GM12878 (cell line): ENCODE data around the gene NFKBIZ. TPM values are rescaled to one million over a fixed set of nuclear protein-coding genes. Genes with fewer than 3 reads are reported as not detected.

Source experiments
- ATAC-seq: fragments of 200-7000 bp; cut with Tn5 transposase; 3 replicates; pipeline ENCODE4 v1.9.1; 2020; ENCODE audit warnings: mild to moderate bottlenecking, moderate library complexity
- Bru-seq: library from RNA; stranded (reverse); fragments of 400-500 nt; gene quantifications from one replicate; lab custom pipeline; 2021; lab: Mats Ljungman, UMichigan
- BruChase-seq, 2 experiments: library from RNA; stranded (reverse); fragments of 400-500 nt; gene quantifications; one replicate each; lab custom pipeline; 2021; lab: Mats Ljungman, UMichigan
- BruUV-seq: library from RNA; stranded (reverse); fragments of 400-500 nt; replicated peaks from 2 replicates; lab custom pipeline; 2021; lab: Mats Ljungman, UMichigan
- CTCF ChIA-PET: fragments of 300-600 bp; sonication (Branson Sonifier 250); formaldehyde crosslinking; extraction: SDS; loops from one replicate; lab custom pipeline; 2021; ENCODE audit warnings: inconsistent platforms; lab: Yijun Ruan, JAX
- POLR2A ChIA-PET: fragments of 350-600 bp; formaldehyde crosslinking; extraction: SDS; loops from one replicate; lab custom pipeline; 2021; ENCODE audit warnings: inconsistent platforms; lab: Charles Lee
- RAD21 ChIA-PET: fragments of 300-600 bp; sonication (Branson Sonifier 250); formaldehyde crosslinking; loops from one replicate; lab custom pipeline; 2023; ENCODE audit warnings: antibody characterized with exemption; ENCODE audit not compliant: unreplicated experiment; lab: Charles Lee
- SMC1A ChIA-PET: fragments of 300-600 bp; sonication (Branson Sonifier 250); formaldehyde crosslinking; loops from one replicate; lab custom pipeline; 2023; ENCODE audit not compliant: unreplicated experiment, uncharacterized antibody; lab: Charles Lee
- DNase-seq: peaks from one replicate; pipeline ENCODE4 v3.0.0-alpha.2; 2011; ENCODE audit warnings: low read depth, low spot score
- FAIRE-seq: peaks from 3 replicates; lab custom pipeline; 2011; peaks lifted over from hg19 to GRCh38; lab: Jason Lieb, UNC
- H2AFZ ChIP-seq: 2 replicates; pipeline ENCODE4 v1.6.0; 2011; ENCODE audit warnings: low read depth, low read length, control low read depth; ENCODE audit not compliant: control insufficient read depth
- H3K27ac ChIP-seq: 2 replicates; pipeline ENCODE4 v1.5.1; 2011; ENCODE audit warnings: control low read depth; ENCODE audit not compliant: control insufficient read depth, insufficient read depth
- H3K27me3 ChIP-seq, 2 experiments: replicated peaks in 1 of 2; 2 replicates each; pipeline versions ENCODE4 v1.6.0 to v1.6.1; 2011; ENCODE audit warnings: low read length in 1 of 2; ENCODE audit not compliant: control insufficient read depth in 2 of 2, insufficient read depth in 2 of 2
- H3K36me3 ChIP-seq, 2 experiments: 2 replicates each; pipeline ENCODE4 v1.5.1; 2011; ENCODE audit warnings: low read length in 1 of 2; ENCODE audit not compliant: control insufficient read depth in 2 of 2, insufficient read depth in 2 of 2
- H3K4me1 ChIP-seq: 2 replicates; pipeline ENCODE4 v1.6.1; 2011; ENCODE audit warnings: mild to moderate bottlenecking, low read length, moderate library complexity, mixed read lengths; ENCODE audit not compliant: control insufficient read depth, insufficient read depth
- H3K4me2 ChIP-seq: 2 replicates; pipeline ENCODE4 v1.6.0; 2011; ENCODE audit warnings: control low read depth; ENCODE audit not compliant: control insufficient read depth, insufficient read depth
- H3K4me3 ChIP-seq: fragments of 200-600 bp; sonication (generic); 2 replicates; pipeline ENCODE4 v1.5.1; 2016
- H3K79me2 ChIP-seq: 2 replicates; pipeline ENCODE4 v1.6.0; 2011; ENCODE audit warnings: low read length; ENCODE audit not compliant: control insufficient read depth, insufficient read depth
- H3K9ac ChIP-seq: 2 replicates; pipeline ENCODE4 v1.8.0; 2011; ENCODE audit warnings: low read length, control low read depth, mixed read lengths; ENCODE audit not compliant: control insufficient read depth, insufficient read depth
- H3K9me3 ChIP-seq: replicated peaks from 3 replicates; pipeline ENCODE4 v1.5.1; 2011; ENCODE audit warnings: mild to moderate bottlenecking, low read length; ENCODE audit not compliant: control insufficient read depth, insufficient read depth
- H4K20me1 ChIP-seq: 2 replicates; pipeline ENCODE4 v1.6.0; 2011; ENCODE audit not compliant: control insufficient read depth, insufficient read depth
- IKZF1 ChIP-seq: fragments of 450-650 bp; conservative IDR thresholded peaks from 2 replicates; pipeline ENCODE4 v1.6.1; 2017; ENCODE audit warnings: antibody characterized with exemption, mild to moderate bottlenecking
- IRF5 ChIP-seq: fragments of 450-650 bp; IDR thresholded peaks from 2 replicates; pipeline ENCODE4 v1.6.1; 2017; ENCODE audit warnings: borderline replicate concordance
- JUNB ChIP-seq: IDR thresholded peaks from 2 replicates; pipeline ENCODE4 v1.6.1; 2016; ENCODE audit warnings: antibody characterized with exemption, mild to moderate bottlenecking
- MEF2B ChIP-seq: fragments of 450-650 bp; IDR thresholded peaks from 2 replicates; pipeline ENCODE4 v1.6.1; 2018; ENCODE audit warnings: mild to moderate bottlenecking, moderate library complexity; ENCODE audit not compliant: partially characterized antibody, poor library complexity, severe bottlenecking
- MTA2 ChIP-seq: fragments of 450-650 bp; IDR thresholded peaks from 2 replicates; pipeline ENCODE4 v1.6.1; 2016; ENCODE audit warnings: low read depth, mild to moderate bottlenecking, moderate library complexity
- POLR2AphosphoS2 ChIP-seq: IDR thresholded peaks from 2 replicates; pipeline ENCODE4 v1.6.1; 2011; ENCODE audit warnings: low read depth, mild to moderate bottlenecking, low read length, improper control_type of control experiment, moderate library complexity
- REST ChIP-seq: IDR thresholded peaks from 2 replicates; pipeline ENCODE4 v1.6.1; 2012; ENCODE audit warnings: mild to moderate bottlenecking, low read depth, low read length
- SKIL ChIP-seq: fragments of 450-650 bp; IDR thresholded peaks from 2 replicates; pipeline ENCODE4 v1.6.1; 2017; ENCODE audit warnings: mild to moderate bottlenecking, low read depth, inconsistent platforms; ENCODE audit not compliant: poor library complexity, severe bottlenecking
- ZNF207 ChIP-seq: fragments of 450-650 bp; IDR thresholded peaks from 2 replicates; pipeline ENCODE4 v1.6.1; 2014; ENCODE audit warnings: antibody characterized with exemption, mild to moderate bottlenecking, borderline replicate concordance
- WGBS: methylation state at CpG from one replicate; pipeline ENCODE4 v1.1.6; 2016; ENCODE audit warnings: low lambda C conversion rate; ENCODE audit not compliant: insufficient replicate concordance, insufficient coverage; ENCODE audit errors: missing lambda C conversion rate; 5-methylcytosine and 5-hydroxymethylcytosine counted together
- in situ Hi-C: fragments of 300-500 bp; cut with MboI; formaldehyde crosslinking; loops from 9 replicates; pipeline ENCODE4 v1.14.3; 2018; ENCODE audit warnings: mixed read lengths
- intact Hi-C: fragments of 100-400 bp; cut with micrococcal nuclease; formaldehyde crosslinking; loops from one replicate; pipeline ENCODE4 v1.14.2; 2022; ENCODE audit not compliant: unreplicated experiment
- long read RNA-seq, 2 experiments: library from polyadenylated mRNA; unstranded; transcript quantifications; one replicate each; pipeline ENCODE4 v2.0.0, GENCODE V29; 2019 to 2020
- polyA minus RNA-seq, 3 experiments: library from RNA; depleted of rRNA, polyadenylated mRNA; stranded (reverse); fragments of >200 nt; gene quantifications; 2 replicates each; pipeline ENCODE4 v1.2.3, GENCODE V29; 2011
- polyA plus RNA-seq, 11 experiments: library from polyadenylated mRNA; depleted of rRNA in 4 of 11; unstranded in 6 of 11; stranded (reverse) in 5 of 11; fragments of >200 nt; fragmentation: Nextera tagmentation in 4 of 11; fragmentation: Illumina TruSeq in 1 of 11; extraction: Ambion mirVana in 4 of 11; extraction: Trizol in 1 of 11; gene quantifications; 1 replicate in 1 of 11; 2 replicates in 10 of 11; pipeline versions ENCODE4 v1.2.1 to v1.2.3, GENCODE V29; 2011 to 2016; ENCODE audit warnings: inconsistent platforms in 2 of 11, missing spikeins in 2 of 11, low read depth in 1 of 11
- total RNA-seq, 4 experiments: library from RNA; depleted of rRNA in 3 of 4; stranded (reverse); fragments of >200 nt in 3 of 4; fragmentation: Illumina TruSeq in 1 of 4; extraction: Trizol in 1 of 4; gene quantifications; 2 replicates each; pipeline versions ENCODE4 v1.2.1 to v1.2.3, GENCODE V29; 2013 to 2021

NFKBIZ gene
- 396 and 457 TPM in 2 replicates for total RNA-seq (2013; cell fraction: nucleolus; rRNA removed)
- total RNA-seq (2014; rRNA removed) (19.0 and 23.6 TPM in 2 replicates), total RNA-seq (2014; rRNA removed; fragmentation: Illumina TruSeq; extraction: Trizol) (20.1 and 24.3 TPM in 2 replicates), total RNA-seq (2021) (27.0 and 27.3 TPM in 2 replicates), polyA plus RNA-seq (2011; rRNA removed) (50.8 and 53.8 TPM in 2 replicates), polyA plus RNA-seq (2014; fragmentation: Illumina TruSeq; extraction: Trizol) (16.5 and 21.7 TPM in 2 replicates), polyA plus RNA-seq (2014; fragmentation: Nextera tagmentation; extraction: Ambion mirVana) (1 to 10 TPM; 6.3 to 8.9 TPM), polyA plus RNA-seq (2014; rRNA removed) (18.2 TPM in 2 replicates), polyA plus RNA-seq (2016; fragmentation: Nextera tagmentation; extraction: Ambion mirVana) (1 to 10 TPM; 7.7 to 8.5 TPM), polyA minus RNA-seq (2011; rRNA and poly(A)+ RNA removed) (114 and 135 TPM in 2 replicates), Bru-seq, nascent RNA (percentile 99 among the genes with signal in this experiment), BruChase-seq, experiment 1, labeled RNA remaining after a 6-hour chase (percentile 96 among the genes with signal in this experiment), BruChase-seq, experiment 2, labeled RNA remaining after a 2-hour chase (percentile 96 among the genes with signal in this experiment)
- polyA plus RNA-seq (2011; ENCODE audit: low read depth), result 15.6 TPM
- polyA plus RNA-seq (2011; cell fraction: cytosol; rRNA removed), result 22.1 and 28.4 TPM in 2 replicates
- 95.4 and 129 TPM in 2 replicates for polyA plus RNA-seq (2011; cell fraction: nucleus; rRNA removed)
- 19.3 and 20.9 TPM in 2 replicates for polyA plus RNA-seq (2012)
- 25.4 and 32.1 TPM in 2 replicates for polyA minus RNA-seq (2011; cell fraction: cytosol; rRNA and poly(A)+ RNA removed)
- 165 and 223 TPM in 2 replicates for polyA minus RNA-seq (2011; cell fraction: nucleus; rRNA and poly(A)+ RNA removed)
- long read RNA-seq, experiment 1, partial matches to known transcripts, result 1 of 3 reads
- long read RNA-seq, experiment 1, other reads (novel, unspliced or antisense), result 1 of 3 reads
- long read RNA-seq, experiment 2, transcript NFKBIZ-203 (13 exons, 3,787 nt), result major isoform, 5 of 25 reads
- long read RNA-seq, experiment 2, partial matches to known transcripts, result 8 of 25 reads
- long read RNA-seq, experiment 2, other reads (novel, unspliced or antisense), result 10 of 25 reads

GRCh38 chr3:101848754-101849713 is at the start of gene NFKBIZ:
TSS of gene NFKBIZ (plus strand) at chr3:101849514. CDS start at chr3:101849629, 115 bp downstream.
- Histone ChIP-seq H4K20me1 (no peaks in the 10 kb centered on the region), H3K9ac (peak within 1 kb of the TSS; percentile 79), H3K27me3 (no peaks in the 10 kb centered on the region), H3K36me3 (peaks cover 11 to 24% of the 10 kb centered on the region in 2 experiments), H3K9me3 (no peaks in the 10 kb centered on the region; the same call in 1 of the 3 replicates), H2AFZ (peak within 1 kb of the TSS; percentile 56), H3K4me3 (peak within 1 kb of the TSS; percentile 75), H3K27ac (peak within 1 kb of the TSS; percentile 93), H3K79me2 (peaks cover 87% of the 10 kb centered on the region), H3K4me2 (peak within 1 kb of the TSS; percentile 94), H3K4me1 (peaks cover 16% of the 10 kb centered on the region)
- no TSS peak for BruUV-seq
- intact Hi-C loops, result loop anchor here (1.0 kb wide), 1 partner anchor 22 kb away; no protein-coding TSS in a partner anchor
- ATAC-seq (peak; percentile 78), DNase-seq (no peak), FAIRE-seq (no peak)
- RAD21 ChIA-PET, result interaction anchor here (0.6 to 3.3 kb wide), 23 partner anchors 7 to 375 kb away, joined by 3 to 20 read pairs (median 4); no protein-coding TSS in a partner anchor
- POLR2A ChIA-PET, result interaction anchor here (0.6 to 4.3 kb wide), 12 partner anchors 9 to 211 kb away, joined by 3 to 66 read pairs (median 6); no protein-coding TSS in a partner anchor
- 3% methylated on average over 76 of the region's 95 CpGs for WGBS
- in situ Hi-C loops, result no loop called here
- SMC1A ChIA-PET, result interaction anchor here (0.7 to 3.4 kb wide), 16 partner anchors 10 to 376 kb away, joined by 3 to 23 read pairs (median 6); no protein-coding TSS in a partner anchor
- CTCF ChIA-PET, result interaction anchor here (1.1 to 3.2 kb wide), 12 partner anchors 10 to 376 kb away, joined by 3 to 11 read pairs (median 5); no protein-coding TSS in a partner anchor
- TF ChIP-seq MEF2B (no peak), SKIL (no peak), MTA2 (no peak), IKZF1 (peak; percentile 89), POLR2AphosphoS2 (peak; percentile 99), JUNB (no peak), ZNF207 (no peak), IRF5 (no peak), REST (peak; percentile 36; the same call in 1 of the 2 replicates)
